Activated CD4-positive, alpha-beta T cell treated with anti-CD3 and anti-CD28 coated beads, Interleukin-2, amount 50 U/mL, for 16 hours (primary cell): Measurements from ENCODE around the gene EPN2.

Source experiments
- DNase-seq: peaks from one replicate; pipeline ENCODE4 v3.0.0-alpha.2; 2020

The EPN2 gene

GRCh38 chr17:19242323-19242722, 5.2 kb downstream of the EPN2 start:
- DNase-seq = no peak

- no peak for DNase-seq
Observed at GRCh38 chr17:19242926-19243325, 5.8 kb downstream of the EPN2 start.

GRCh38 chr17:19243838-19244237, 6.7 kb downstream of the EPN2 start:
- DNase-seq = no peak

GRCh38 chr17:19244357-19244756, 7.2 kb downstream of the EPN2 start:
- no peak for DNase-seq

- DNase-seq = no peak
Observed at GRCh38 chr17:19244781-19245180, 7.6 kb downstream of the EPN2 start.

DNA sequence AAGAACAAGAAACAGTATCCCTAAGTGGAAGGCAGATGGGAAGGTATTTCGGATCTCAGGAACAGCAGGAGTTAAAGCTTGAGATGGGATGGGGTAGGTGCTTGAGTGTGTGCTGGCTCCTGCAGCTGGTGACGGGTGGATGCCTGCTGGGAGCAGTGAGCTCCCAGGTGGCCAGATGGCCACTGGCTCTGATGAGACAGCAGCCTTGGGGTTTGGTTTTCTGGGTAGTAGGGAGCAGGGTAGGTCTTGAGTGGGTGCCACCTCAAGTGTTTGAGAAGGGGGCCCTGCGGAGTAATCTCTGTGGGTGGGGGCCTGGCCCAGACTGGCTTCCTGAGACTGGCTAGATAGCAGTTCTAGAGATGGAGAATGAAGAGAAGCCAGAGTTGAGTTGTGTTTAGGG, 10.3 kb downstream of the EPN2 start:
- DNase-seq = no peak

DNA sequence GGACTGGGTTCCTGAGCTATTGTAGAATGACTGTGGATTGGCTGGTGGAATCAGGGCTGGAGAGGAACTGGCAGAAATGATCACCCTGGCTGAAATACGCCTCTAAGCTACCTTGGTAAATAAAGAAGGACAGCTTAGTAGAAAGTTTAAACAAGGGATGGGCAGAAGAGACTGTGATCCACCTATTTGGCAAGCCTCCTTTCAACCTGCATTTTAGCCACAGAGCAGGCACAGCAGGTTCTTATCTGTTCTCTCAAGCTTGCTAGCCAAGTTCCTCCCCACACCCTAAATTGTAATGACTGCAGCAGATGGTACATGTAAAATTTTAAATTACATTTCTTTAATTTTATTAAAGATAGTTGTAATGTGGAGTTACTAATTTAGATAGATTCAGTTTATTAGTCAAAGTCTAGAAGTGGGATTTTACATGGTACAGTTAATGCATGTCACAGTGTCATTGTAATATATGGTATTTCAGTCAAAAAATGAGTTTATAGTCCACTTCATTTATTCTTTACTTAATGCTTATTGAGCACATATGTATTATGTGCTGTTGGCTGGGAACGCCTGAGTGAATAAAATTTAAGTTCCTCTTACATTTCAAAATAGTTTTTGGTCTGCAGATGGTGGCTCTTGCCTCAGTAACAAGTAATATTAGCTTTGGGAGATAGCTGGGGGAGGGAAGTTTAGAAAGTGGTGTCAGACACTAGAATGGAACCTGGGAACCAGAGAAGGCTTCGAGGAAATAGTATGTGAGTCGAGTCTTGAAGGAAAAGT, 11.2 kb downstream of the EPN2 start:
- DNase-seq = no peak

GRCh38 chr17:19248928-19249574, 11.9 kb downstream of the EPN2 start:
- no peak for DNase-seq

DNA sequence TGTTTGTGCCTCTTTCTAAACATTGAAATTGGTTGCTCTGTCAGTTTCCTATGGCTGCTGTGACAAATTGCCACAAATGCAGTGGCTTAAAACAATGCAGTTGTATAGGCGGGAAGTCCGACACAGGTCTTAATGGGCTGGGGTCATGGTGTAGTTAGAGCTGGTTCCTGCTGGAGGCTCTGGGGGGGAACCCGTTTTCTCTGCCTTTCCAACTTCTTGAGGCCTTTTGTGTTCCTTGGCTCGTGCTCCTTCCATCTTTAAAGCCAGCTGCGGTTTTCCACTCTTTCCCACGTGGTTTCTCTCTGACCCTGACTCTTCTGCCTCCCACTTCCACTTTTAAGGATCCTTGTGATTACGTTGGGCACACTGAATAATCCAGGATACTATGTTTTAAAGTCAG, 12.5 kb downstream of the EPN2 start:
- DNase-seq = no peak

DNA sequence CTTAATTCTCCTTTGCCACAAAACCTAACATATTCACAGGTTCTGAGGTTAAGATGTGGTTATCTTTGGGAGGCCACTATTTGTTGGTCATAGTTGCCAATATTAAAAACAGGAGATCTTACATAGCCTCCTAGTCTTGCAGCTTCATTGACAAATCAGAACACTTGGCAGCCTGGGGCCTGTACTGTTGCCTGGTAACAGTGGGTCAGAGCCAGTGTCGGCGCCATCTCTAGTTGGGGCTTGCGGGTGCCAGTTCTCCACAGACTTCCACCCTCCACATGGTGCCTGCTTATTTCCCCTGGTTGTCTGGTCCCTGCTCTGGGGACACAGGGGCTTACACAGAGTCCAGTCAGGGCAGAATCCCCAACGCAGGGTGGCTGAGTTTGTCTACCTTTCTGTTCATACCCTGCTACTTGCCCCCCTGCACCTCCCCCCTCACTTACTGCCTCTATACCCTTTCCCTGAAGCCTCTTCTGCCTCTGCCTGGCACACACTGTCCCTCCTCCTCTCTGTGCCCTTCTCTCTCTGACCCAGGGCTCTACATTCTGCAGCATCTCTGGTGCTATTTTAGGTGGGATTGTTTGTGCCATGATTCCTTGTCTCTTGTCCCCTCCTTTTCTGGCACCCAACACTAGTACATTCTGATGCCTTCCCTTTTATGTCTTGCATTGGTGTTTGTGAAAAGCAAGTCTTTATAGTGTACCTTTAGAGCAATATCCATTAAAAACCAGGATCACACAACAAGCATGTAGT, 13.4 kb downstream of the EPN2 start:
- DNase-seq = no peak

DNA sequence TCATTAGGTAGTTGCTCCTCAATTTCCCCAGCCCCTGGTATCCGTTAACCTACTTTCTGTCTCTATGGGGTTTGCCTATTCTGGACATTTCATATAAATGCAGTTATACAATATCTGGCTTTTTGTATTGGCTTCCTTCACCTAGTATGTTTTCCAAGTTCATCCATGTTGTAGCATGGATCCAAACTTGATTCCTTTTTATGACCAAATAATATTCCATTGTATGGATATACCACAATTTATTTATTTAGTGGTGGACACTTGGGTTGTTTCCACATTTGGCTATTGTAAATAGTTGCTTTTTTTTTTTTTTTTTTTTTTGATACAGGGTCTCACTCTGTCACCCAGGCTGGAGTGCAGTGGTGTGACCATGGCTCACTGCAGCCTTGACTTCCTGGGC, 15.9 kb downstream of the EPN2 start:
- no peak for DNase-seq

GRCh38 chr17:19254651-19255050, 17.5 kb downstream of the EPN2 start:
- no peak for DNase-seq

DNA sequence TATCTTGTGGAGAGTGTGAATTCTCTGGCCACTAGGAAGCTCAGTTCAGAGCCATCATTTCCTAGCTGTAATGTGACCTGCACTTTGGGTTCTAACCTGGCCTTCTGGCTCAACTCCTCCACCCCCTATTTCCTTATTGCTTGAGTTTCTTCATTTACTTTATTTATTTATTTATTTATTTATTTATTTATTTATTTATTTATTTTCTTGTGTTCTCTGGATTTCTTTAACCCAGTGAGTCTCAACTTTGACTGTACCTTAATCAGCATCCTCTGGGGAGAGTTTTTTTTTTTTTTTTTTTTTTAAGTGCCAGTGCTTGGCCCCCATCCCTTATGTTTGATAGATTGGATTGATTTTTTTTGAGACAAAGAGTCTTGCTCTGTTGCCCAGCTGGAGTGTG, 18.1 kb downstream of the EPN2 start:
- DNase-seq = no peak

DNA sequence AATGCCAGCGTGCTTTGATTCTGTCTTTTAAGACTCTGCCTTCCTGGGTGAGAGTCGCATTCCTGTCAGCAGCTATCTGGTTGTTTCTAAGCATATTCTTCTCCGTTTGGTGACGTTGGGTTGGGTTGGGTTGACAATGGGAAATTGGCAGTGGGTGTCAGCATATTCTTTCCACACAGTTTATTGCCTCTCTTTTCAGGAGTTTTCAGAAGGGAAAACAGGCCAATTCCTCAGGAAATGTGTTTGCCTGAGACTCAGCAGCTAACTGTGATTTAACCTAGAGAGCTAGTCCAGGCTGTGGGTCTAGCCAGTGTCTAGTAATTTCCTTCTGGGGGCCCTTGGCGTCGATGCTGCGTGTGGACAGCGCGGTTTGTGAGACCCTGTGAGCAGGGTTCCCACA, 21.2 kb downstream of the EPN2 start:
- DNase-seq = no peak

GRCh38 chr17:19260958-19261357, 23.8 kb downstream of the EPN2 start:
- DNase-seq = peak; percentile 30

DNA sequence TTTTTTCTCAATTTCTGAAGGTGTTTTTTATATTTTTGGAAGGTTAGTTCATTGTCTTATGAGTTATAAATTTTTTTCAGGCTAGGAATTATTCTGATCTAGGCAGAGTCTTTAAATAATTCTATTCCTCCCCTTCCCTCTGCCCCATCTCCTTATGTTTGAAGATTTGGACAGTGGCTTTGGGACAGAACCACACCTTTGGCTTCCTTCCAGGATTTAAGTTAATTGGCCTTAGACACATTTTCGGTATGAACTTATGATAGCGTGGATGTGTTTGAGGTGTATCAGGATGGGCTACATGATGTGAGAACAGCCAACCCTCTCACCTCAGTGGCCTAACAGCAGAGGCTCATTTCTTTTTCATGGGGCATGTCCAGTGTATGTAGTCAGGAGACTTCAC, 24.3 kb downstream of the EPN2 start:
- DNase-seq = no peak

DNA sequence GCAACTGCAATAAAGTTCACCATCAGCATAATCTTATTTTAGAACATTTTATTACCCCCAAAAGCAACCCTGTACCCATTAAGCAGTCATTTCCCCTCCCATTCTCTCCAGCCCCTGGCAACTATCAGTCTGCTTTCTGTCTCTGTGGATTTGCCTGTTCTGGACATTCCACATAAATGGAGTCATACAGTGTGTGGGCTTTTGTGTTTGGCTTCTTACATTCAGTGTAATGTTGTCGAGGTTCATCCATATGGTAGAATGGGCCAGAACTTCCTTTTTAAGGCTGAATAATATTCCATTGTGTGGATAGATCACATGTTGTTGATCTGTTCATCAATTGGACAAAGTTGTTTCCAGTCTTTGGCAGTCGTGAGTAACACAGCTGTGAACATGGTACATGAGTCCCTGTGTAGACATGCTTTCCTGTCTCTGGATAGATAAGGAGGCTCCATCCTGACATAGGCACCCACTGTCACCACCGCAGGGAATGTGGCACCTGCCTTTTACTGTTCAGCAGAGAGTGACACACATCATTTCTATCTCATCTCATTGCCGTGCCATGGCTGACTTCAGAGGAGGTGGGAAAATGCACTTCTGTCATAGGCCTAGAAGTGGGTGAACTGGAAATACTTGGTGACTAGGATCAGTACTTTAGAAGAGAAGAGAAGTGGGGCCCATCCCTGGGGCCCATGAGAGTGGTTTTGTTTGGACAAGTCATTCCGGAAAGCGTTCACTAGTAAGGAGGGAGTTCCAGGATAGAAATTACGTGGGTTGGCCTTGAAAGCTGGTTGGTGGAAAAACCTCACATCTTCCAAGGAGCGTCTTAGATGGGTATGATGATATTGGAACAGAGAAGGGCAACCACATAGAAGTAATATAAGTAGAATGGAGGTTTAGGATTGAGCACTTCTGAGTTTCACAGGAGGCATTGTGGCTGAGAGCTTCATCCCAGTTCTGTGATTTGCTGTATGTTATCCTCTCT, 25.8 kb downstream of the EPN2 start:
- DNase-seq = peak; percentile 75

GRCh38 chr17:19263641-19264051, 26.5 kb downstream of the EPN2 start:
- no peak for DNase-seq

- no peak for DNase-seq
Observed at GRCh38 chr17:19264268-19264667, 27.1 kb downstream of the EPN2 start.

DNA sequence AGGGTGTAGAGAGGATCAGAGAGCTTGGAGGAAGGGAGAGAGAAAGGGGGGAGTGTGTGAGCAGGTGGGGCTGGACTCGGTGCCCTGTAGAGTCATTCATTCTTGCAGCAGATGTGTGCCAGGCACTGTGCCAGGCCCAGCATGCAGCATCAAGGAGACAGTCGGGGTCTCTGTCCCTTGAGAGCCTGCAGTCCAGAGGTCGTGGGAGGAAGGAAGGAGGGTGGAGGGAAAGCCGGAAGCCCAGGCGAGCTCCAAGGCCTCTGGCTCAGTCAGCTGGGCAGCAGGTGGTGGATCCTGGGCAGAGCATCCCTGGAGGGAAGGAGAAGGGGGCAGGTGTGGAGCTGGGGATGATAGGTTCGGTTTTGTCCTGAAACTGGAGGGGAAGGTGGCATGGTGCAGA, 27.5 kb downstream of the EPN2 start:
- no peak for DNase-seq

GRCh38 chr17:19265755-19266154, 28.6 kb downstream of the EPN2 start:
- no peak for DNase-seq

DNA sequence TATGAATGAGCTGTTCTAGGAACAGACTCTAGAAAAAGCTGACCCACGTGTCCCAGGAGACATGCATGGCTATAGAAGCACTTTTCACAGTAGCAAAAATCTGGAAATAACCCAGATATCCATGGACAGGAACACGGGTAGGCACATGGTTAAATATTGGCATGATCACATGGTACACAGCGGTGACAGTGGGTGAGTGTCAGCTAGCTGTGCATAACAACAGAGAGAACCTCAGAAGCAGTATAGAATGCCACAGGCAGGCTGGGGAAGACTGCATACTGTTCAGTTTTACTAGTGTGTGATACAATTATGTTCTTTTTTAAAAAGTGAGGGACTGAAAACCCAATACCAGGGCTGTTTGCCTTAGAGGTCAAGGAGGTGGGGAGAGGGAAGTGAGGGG, 31.4 kb downstream of the EPN2 start:
- DNase-seq = no peak

GRCh38 chr17:19269106-19269505, 31.9 kb downstream of the EPN2 start:
- no peak for DNase-seq
